Muscle layer of colon (tissue), 2 donors: ENCODE results near the gene PAPLN.
A peak's percentile ranks its signal among the peaks of the same experiment; 100 is the strongest.
"Not testable (repeated sequence)": the region's sequence is repeated elsewhere in the genome, so short reads cannot be mapped to it uniquely, and the experiment has no call there.

Experiments
- H3K27ac ChIP-seq: one replicate; pipeline ENCODE4 v1.7.0; 2013; ENCODE audit warnings: low read depth, mild to moderate bottlenecking, low read length, moderate library complexity
- H3K27me3 ChIP-seq, 2 donors: one replicate each; pipeline ENCODE4 v1.7.0; 2013; ENCODE audit warnings: low read length in 2 of 2, mild to moderate bottlenecking in 2 of 2; ENCODE audit not compliant: insufficient read depth in 2 of 2, control insufficient read depth in 1 of 2
- H3K36me3 ChIP-seq: one replicate; pipeline ENCODE4 v1.7.0; 2013; ENCODE audit warnings: mild to moderate bottlenecking, low read length; ENCODE audit not compliant: insufficient read depth
- H3K4me1 ChIP-seq: one replicate; pipeline ENCODE4 v1.7.0; 2013; ENCODE audit warnings: mild to moderate bottlenecking, low read length; ENCODE audit not compliant: insufficient read depth
- H3K4me3 ChIP-seq, 2 donors: one replicate each; pipeline ENCODE4 v1.7.0; 2013; ENCODE audit warnings: low read length in 2 of 2, low read depth in 1 of 2, mild to moderate bottlenecking in 1 of 2, moderate library complexity in 1 of 2
- H3K9ac ChIP-seq: one replicate; pipeline ENCODE4 v1.7.0; 2013; ENCODE audit warnings: low read length
- H3K9me3 ChIP-seq: one replicate; pipeline ENCODE4 v1.7.0; 2013; ENCODE audit warnings: mild to moderate bottlenecking, low read length
- donor health status: abdominal sarcoma.
- donor health status: Adenocarcinoma of cecum.

The PAPLN gene, protein sequence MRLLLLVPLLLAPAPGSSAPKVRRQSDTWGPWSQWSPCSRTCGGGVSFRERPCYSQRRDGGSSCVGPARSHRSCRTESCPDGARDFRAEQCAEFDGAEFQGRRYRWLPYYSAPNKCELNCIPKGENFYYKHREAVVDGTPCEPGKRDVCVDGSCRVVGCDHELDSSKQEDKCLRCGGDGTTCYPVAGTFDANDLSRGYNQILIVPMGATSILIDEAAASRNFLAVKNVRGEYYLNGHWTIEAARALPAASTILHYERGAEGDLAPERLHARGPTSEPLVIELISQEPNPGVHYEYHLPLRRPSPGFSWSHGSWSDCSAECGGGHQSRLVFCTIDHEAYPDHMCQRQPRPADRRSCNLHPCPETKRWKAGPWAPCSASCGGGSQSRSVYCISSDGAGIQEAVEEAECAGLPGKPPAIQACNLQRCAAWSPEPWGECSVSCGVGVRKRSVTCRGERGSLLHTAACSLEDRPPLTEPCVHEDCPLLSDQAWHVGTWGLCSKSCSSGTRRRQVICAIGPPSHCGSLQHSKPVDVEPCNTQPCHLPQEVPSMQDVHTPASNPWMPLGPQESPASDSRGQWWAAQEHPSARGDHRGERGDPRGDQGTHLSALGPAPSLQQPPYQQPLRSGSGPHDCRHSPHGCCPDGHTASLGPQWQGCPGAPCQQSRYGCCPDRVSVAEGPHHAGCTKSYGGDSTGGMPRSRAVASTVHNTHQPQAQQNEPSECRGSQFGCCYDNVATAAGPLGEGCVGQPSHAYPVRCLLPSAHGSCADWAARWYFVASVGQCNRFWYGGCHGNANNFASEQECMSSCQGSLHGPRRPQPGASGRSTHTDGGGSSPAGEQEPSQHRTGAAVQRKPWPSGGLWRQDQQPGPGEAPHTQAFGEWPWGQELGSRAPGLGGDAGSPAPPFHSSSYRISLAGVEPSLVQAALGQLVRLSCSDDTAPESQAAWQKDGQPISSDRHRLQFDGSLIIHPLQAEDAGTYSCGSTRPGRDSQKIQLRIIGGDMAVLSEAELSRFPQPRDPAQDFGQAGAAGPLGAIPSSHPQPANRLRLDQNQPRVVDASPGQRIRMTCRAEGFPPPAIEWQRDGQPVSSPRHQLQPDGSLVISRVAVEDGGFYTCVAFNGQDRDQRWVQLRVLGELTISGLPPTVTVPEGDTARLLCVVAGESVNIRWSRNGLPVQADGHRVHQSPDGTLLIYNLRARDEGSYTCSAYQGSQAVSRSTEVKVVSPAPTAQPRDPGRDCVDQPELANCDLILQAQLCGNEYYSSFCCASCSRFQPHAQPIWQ

DNA sequence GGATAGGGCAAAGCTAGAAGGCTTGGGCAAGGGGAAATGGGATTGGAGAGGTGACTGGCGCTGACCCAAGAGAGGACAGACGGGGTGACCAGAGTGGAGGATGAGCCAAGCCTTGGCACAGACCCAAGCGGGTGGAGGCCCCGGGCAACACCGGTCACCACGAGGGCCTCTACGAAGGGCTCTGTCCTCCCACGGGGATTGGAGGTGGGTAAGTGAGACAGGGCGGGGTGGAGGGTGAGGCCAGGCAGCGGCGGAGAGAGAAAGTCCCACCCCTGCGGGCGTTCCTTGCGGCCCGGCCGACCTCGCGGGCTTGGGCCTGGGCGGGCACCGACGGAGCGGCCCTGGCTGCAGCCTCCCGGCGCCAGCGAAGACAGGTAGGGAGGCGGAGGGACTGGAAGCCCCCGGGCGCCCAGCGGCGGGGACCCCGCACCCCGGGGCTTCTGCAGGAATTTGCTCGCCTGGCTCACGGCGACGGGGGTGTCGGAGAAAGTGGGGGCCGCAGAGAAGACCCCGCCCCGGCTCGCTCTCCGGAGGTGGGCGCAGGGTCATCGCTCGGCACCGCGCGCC lies at the start of gene PAPLN:
PAPLN (plus strand) TSS at position 288 of the 567 bp plus-strand sequence. CDS start 2,273 bp downstream, outside the sequence.
- peaks cover 14% of the 10 kb centered on the region for H3K4me1 ChIP-seq
- H3K9ac ChIP-seq = no peak within 1 kb of the TSS
- H3K27ac ChIP-seq = no peak within 1 kb of the TSS
- no peaks in the 10 kb centered on the region for H3K36me3 ChIP-seq
- peaks cover 16 to 27% of the 10 kb centered on the region in 2 donors for H3K27me3 ChIP-seq
- H3K9me3 ChIP-seq = no peaks in the 10 kb centered on the region
- peak within 1 kb of the TSS; percentile 41 to 57 for H3K4me3 ChIP-seq

DNA sequence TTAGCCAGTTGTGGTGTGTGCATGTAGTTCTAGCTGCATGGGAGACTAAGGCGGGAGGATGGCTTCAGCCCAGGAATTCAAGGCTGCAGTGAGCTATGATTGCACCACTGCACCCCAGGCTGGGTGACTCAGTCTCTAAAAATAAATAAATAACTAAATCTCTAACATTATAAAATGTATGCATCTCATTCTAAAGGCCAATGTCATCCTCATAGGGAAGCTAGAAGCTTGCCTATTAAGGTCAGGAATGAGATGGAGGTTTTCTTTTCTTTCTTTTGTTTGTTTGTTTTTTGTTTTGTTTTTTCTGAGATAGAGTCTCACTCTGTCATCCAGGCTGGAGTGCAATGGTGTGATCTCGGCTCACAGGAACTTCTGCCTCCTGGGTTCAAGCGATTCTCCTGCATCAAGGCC lies 48.8 kb upstream of the PAPLN start:
- H3K9me3 ChIP-seq = no peaks in the 10 kb centered on the region
- no peak overlapping the region for H3K9ac ChIP-seq
- no peaks in the 10 kb centered on the region for H3K27me3 ChIP-seq
- no peak overlapping the region for H3K27ac ChIP-seq
- H3K36me3 ChIP-seq = peaks cover 25% of the 10 kb centered on the region
- no peak overlapping the region for H3K4me3 ChIP-seq
- H3K4me1 ChIP-seq = no peaks in the 10 kb centered on the region

DNA sequence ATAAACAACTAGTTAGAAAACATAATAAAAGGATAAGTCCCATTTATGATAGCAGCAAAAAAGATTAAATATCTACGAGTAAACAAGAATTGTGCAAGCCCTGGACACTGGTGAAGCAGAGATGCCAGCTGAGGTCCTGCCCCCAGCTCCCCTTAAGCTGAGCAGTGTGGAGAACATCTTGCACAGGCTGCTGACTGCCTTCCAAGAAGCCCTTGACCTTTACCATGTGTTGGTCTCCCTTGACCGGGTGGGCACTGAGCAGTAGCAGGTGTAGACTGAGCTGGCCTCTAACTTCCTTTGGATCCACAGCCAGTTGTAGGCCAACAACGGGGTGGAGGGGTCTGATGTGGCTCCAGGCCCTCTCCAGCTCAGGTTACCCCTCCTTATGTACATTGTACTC lies 47.7 kb upstream of the PAPLN start:
- Histone ChIP-seq H3K4me1 (no peaks in the 10 kb centered on the region), H3K36me3 (peaks cover 33% of the 10 kb centered on the region), H3K4me3 (no peak overlapping the region), H3K9me3 (no peaks in the 10 kb centered on the region), H3K9ac (no peak overlapping the region), H3K27ac (no peak overlapping the region), H3K27me3 (no peaks in the 10 kb centered on the region)

DNA sequence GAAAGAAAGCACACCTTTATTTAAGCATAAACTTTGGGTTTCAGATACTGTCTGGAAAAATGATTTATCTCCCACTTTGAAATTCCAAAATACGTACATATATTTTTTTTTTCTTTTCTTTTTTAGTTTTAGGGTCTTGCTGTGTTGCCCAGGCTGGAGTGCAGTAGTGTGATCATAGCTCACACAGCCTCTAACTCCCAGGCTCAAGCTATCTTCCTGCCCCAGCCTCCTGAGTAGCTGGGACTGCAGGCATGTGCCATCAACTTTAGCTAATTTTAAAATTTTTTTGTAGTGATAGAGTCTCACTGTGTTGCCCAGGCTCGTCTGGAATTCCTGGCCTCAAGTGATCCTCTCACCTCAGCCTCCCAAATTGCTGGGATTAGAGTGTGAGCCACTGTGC lies 45.9 kb upstream of the PAPLN start:
- H3K27ac ChIP-seq = no peak overlapping the region
- no peak overlapping the region for H3K9ac ChIP-seq
- no peaks in the 10 kb centered on the region for H3K4me1 ChIP-seq
- H3K27me3 ChIP-seq = no peaks in the 10 kb centered on the region
- no peaks in the 10 kb centered on the region for H3K9me3 ChIP-seq
- no peak overlapping the region for H3K4me3 ChIP-seq
- peaks cover 38% of the 10 kb centered on the region for H3K36me3 ChIP-seq

DNA sequence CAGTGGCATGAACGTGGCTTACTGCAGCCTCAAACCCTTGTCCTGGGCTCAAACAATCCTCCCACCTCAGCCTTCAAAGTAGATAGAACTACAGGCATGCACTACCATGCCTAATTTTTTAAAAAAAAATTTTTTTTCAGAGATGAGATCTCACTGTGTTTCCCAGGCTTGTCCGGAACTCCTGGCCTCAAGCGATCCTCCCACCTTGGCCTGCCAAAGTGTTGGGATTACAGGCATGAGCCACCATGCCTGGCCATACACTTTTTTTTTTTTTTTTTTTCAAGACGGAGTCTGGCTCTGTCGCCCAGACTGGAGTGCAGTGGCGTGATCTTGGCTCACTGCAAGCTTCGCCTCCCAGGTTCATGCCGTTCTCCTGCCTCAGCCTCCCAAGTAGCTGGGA lies 43.0 kb upstream of the PAPLN start:
- H3K4me1 ChIP-seq, H3K27me3 ChIP-seq, H3K27ac ChIP-seq, H3K4me3 ChIP-seq, H3K9ac ChIP-seq, H3K9me3 ChIP-seq: not testable (repeated sequence)
- H3K36me3 ChIP-seq = peaks cover 44% of the 10 kb centered on the region

DNA sequence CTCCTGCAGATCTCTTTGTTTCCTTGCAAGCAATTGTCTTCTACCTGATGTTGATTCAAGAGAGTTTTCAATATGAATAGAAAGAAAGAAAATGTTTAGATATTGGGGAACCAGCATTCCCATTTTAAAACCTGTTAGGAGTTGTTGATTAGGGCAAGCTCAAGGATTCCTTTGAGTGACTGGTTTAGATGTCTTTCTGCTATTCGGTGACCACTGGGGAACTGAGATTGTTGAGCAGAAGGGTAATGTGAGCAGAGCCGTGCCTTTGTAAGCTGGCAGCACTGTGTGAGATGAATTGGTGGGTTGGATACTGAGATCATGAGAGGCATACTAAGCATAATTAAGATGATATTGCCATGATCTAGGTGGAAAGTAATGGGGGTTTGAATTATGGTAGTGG lies 39.1 kb upstream of the PAPLN start:
- no peaks in the 10 kb centered on the region for H3K4me1 ChIP-seq
- H3K27ac ChIP-seq = no peak overlapping the region
- no peaks in the 10 kb centered on the region for H3K9me3 ChIP-seq
- H3K4me3 ChIP-seq = no peak overlapping the region
- no peaks in the 10 kb centered on the region for H3K27me3 ChIP-seq
- no peak overlapping the region for H3K9ac ChIP-seq
- peaks cover 32% of the 10 kb centered on the region for H3K36me3 ChIP-seq

DNA sequence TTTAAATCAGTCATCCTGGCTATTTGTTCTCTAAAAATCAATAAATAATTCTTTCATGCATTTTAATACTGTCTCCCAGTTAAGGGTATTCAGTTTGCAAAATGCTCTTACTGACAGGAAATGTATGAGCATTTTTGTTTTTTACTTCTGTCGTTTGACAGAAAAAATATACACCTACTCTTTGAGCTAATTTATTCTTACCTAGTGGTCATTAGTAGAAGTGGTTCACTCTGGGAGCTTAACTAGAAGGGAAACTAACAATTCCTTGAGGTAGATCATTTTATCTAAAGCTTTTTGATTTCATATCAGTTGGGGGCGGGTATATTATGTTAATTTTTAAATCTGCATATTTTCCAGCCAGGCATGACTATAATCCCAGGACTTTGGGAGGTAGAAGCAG lies 33.8 kb upstream of the PAPLN start:
- H3K4me1 ChIP-seq = no peaks in the 10 kb centered on the region
- H3K27ac ChIP-seq = no peak overlapping the region
- no peaks in the 10 kb centered on the region for H3K27me3 ChIP-seq
- H3K4me3 ChIP-seq = no peak overlapping the region
- H3K9ac ChIP-seq = no peak overlapping the region
- no peaks in the 10 kb centered on the region for H3K9me3 ChIP-seq
- peaks cover 26% of the 10 kb centered on the region for H3K36me3 ChIP-seq

DNA sequence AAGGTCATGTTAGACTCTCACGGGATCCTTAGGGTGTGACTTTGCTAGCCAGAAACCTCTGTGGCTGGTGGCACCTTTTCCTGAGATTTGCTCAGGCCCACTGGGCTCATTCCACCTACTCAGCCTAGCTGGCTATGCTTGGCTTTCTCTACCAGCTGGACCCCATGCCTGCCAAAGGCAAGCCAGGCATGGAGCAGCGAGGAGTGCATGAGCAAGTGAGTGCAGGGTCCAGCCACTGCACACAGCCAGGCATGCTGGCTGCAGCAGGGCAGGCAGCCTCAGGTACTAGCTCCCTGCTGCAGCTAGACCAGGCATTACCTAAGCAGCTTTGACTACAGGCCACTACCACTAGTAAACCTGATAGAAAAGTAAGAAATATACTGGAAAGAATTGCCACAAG lies 29.7 kb upstream of the PAPLN start:
- Histone ChIP-seq H3K4me1 (no peaks in the 10 kb centered on the region), H3K4me3 (no peak overlapping the region), H3K9me3 (no peaks in the 10 kb centered on the region), H3K27ac (no peak overlapping the region), H3K27me3 (no peaks in the 10 kb centered on the region), H3K9ac (no peak overlapping the region), H3K36me3 (peaks cover 36% of the 10 kb centered on the region)

DNA sequence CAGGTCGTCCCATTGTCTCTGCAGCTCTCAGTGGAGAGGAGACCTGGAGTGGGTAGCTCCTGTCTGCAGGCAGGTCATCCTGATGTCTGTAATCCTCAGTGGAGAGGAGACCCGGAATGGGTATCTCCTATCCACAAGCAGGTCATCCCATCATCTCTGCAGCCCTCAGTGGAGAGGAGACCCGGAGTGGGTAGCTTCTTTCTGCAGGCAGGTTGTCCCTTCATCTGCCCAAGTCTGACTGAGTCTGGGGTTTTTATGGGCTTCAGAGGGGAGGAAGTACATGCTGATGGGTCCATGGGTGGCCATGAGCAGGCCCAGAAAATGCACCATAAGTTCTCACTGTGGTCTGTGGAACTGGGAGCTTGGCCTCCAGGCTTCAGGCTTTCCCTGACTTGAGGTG lies 28.9 kb upstream of the PAPLN start:
- Histone ChIP-seq H3K9ac (no peak overlapping the region), H3K27me3 (no peaks in the 10 kb centered on the region), H3K4me3 (no peak overlapping the region), H3K4me1 (no peaks in the 10 kb centered on the region), H3K9me3 (no peaks in the 10 kb centered on the region), H3K36me3 (peaks cover 43% of the 10 kb centered on the region), H3K27ac (no peak overlapping the region)

DNA sequence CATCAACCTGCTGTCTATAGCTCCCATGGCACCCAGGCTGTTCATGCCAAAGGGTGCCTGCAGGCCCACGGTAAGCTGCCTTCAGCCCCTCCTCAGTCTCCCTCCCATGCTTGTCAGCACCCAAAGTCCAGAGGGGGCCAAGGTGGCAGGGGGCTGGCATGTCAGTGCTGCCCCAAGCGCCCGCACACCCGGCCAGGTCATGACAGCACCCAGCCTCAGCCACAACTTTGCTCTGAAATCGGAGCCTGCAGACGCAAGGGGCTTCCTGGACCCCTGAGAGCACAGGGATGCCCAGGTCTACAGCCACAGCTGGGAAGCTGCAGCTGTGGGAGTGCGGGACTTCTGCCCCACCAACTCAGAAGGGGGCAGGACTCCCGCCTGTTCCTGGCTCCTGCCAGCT lies 28.5 kb upstream of the PAPLN start:
- no peak overlapping the region for H3K27ac ChIP-seq
- no peaks in the 10 kb centered on the region for H3K4me1 ChIP-seq
- no peak overlapping the region for H3K4me3 ChIP-seq
- H3K27me3 ChIP-seq = no peaks in the 10 kb centered on the region
- H3K36me3 ChIP-seq = peaks cover 47% of the 10 kb centered on the region
- H3K9ac ChIP-seq = no peak overlapping the region
- no peaks in the 10 kb centered on the region for H3K9me3 ChIP-seq

DNA sequence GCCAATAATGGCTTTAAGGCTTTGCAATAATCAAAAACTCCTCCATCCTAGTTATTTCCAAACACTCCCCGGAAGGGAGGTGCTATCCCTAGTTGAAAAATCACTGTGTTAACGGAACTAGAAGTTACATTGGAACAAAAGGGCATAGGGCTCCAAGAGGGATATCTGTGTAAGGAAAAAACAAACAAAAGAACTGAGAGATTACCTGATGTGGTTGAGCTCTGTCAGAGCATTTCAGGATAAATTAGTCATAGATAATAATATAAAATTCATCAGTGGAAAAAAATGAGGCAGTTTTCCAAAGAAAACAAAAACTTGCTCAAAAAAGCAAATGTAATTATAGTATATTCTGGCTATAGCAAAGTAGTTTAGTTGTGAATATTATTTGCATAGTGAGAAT lies 27.4 kb upstream of the PAPLN start:
- Histone ChIP-seq H3K27ac (no peak overlapping the region), H3K36me3 (peaks cover 47% of the 10 kb centered on the region)

More for the DNA sequence above, 27.4 kb upstream of the PAPLN start:
- H3K4me3 ChIP-seq = no peak overlapping the region
- H3K27me3 ChIP-seq = no peaks in the 10 kb centered on the region
- H3K9me3 ChIP-seq = no peaks in the 10 kb centered on the region
- H3K9ac ChIP-seq = no peak overlapping the region
- no peaks in the 10 kb centered on the region for H3K4me1 ChIP-seq
